K562 (cell line): ENCODE results near the gene PCDHGA5. TPM values are rescaled to one million over a fixed set of nuclear protein-coding genes. Genes with fewer than 3 reads are reported as not detected.

Experiments
- ATAC-seq: fragments of 200-7000 bp; cut with Tn5 transposase; 3 replicates; pipeline ENCODE4 v1.9.1; 2020; ENCODE audit warnings: moderate library complexity
- BruUV-seq: library from RNA; stranded (reverse); fragments of 400-500 nt; replicated peaks from 2 replicates; lab custom pipeline; 2021; lab: Mats Ljungman, UMichigan
- CTCF ChIA-PET: fragments of 300-600 bp; formaldehyde crosslinking; extraction: SDS; loops from one replicate; lab custom pipeline; 2021; ENCODE audit warnings: low intra/inter-chr PET ratio; lab: Yijun Ruan, JAX
- POLR2A ChIA-PET: fragments of 300-600, 350-650 bp; sonication (Branson Sonifier 250); formaldehyde crosslinking; extraction: SDS; loops from one replicate; lab custom pipeline; 2021; ENCODE audit warnings: antibody characterized with exemption, inconsistent platforms; lab: Yijun Ruan, JAX
- DNase-seq, 4 experiments: peaks; one replicate each; pipeline versions ENCODE4 v3.0.0 to v3.0.0-alpha.2; 2011 to 2018; ENCODE audit warnings: low spot score in 3 of 4, mixed read lengths in 3 of 4; ENCODE audit errors: extremely low read depth in 1 of 4
- FAIRE-seq: peaks from 2 replicates; lab custom pipeline; 2011; peaks lifted over from hg19 to GRCh38; lab: Jason Lieb, UNC
- H2AFZ ChIP-seq: 2 replicates; pipeline ENCODE4 v1.6.0; 2011; ENCODE audit warnings: low read depth, low read length, control low read depth, inconsistent platforms
- H3K27ac ChIP-seq: fragments of 200-600 bp; 3 replicates; pipeline ENCODE4 v1.8.0; 2011; ENCODE audit warnings: low read depth, mild to moderate bottlenecking, control low read depth, inconsistent platforms, low read length, moderate library complexity, mixed read lengths; ENCODE audit errors: extremely low read depth
- H3K27me3 ChIP-seq, 2 experiments: fragments of 300-600 bp in 1 of 2; 2 replicates in 1 of 2; 3 replicates in 1 of 2; pipeline versions ENCODE4 v1.6.0 to v1.8.0; 2011; ENCODE audit warnings: inconsistent platforms in 2 of 2, low read length in 2 of 2, mild to moderate bottlenecking in 1 of 2, mixed read lengths in 1 of 2, moderate library complexity in 1 of 2; ENCODE audit not compliant: control insufficient read depth in 2 of 2, insufficient read depth in 2 of 2
- H3K36me3 ChIP-seq: fragments of 300-600 bp; 3 replicates; pipeline ENCODE4 v1.8.0; 2011; ENCODE audit warnings: mild to moderate bottlenecking, low read length, inconsistent platforms; ENCODE audit not compliant: control insufficient read depth, insufficient read depth
- H3K4me1 ChIP-seq, 2 experiments: fragments of 200-600 bp in 1 of 2; replicated peaks in 1 of 2; 2 replicates in 1 of 2; 3 replicates in 1 of 2; pipeline versions ENCODE4 v1.5.1 to v1.8.0; 2011; ENCODE audit warnings: inconsistent platforms in 2 of 2, low read length in 2 of 2, mild to moderate bottlenecking in 1 of 2, mixed read lengths in 1 of 2, moderate library complexity in 1 of 2; ENCODE audit not compliant: control insufficient read depth in 2 of 2, insufficient read depth in 2 of 2
- H3K4me2 ChIP-seq: 2 replicates; pipeline ENCODE4 v1.6.1; 2011; ENCODE audit warnings: low read length, control low read depth, inconsistent platforms, mixed read lengths; ENCODE audit not compliant: insufficient read depth
- H3K4me3 ChIP-seq: fragments of 200-600 bp; sonication (generic), shearing (Covaris generic); 2 replicates; pipeline ENCODE4 v1.5.1; 2016; ENCODE audit warnings: control low read depth, inconsistent platforms
- H3K79me2 ChIP-seq: fragments of 200-600 bp; 3 replicates; pipeline ENCODE4 v1.8.0; 2011; ENCODE audit warnings: low read length, inconsistent platforms; ENCODE audit not compliant: control insufficient read depth, insufficient read depth
- H3K9ac ChIP-seq, 2 experiments: 2 replicates each; pipeline versions ENCODE4 v1.6.0 to v1.6.1; 2011; ENCODE audit warnings: low read depth in 2 of 2, low read length in 2 of 2, control low read depth in 1 of 2, inconsistent platforms in 1 of 2, mild to moderate bottlenecking in 1 of 2, mixed read lengths in 1 of 2; ENCODE audit not compliant: insufficient read depth in 1 of 2
- H3K9me1 ChIP-seq: one replicate; pipeline ENCODE4 v1.6.0; 2011; ENCODE audit warnings: inconsistent platforms, mild to moderate bottlenecking, low read length, moderate library complexity; ENCODE audit not compliant: control insufficient read depth, insufficient read depth
- H3K9me3 ChIP-seq: replicated peaks from 2 replicates; pipeline ENCODE4 v1.5.1; 2011; ENCODE audit warnings: low read depth, low read length, inconsistent platforms; ENCODE audit not compliant: control insufficient read depth, insufficient read depth
- H4K20me1 ChIP-seq: replicated peaks from 2 replicates; pipeline ENCODE4 v1.6.1; 2011; ENCODE audit warnings: low read length, inconsistent platforms, mixed read lengths; ENCODE audit not compliant: control insufficient read depth, insufficient read depth
- ATF2 ChIP-seq: sonication (generic); formaldehyde crosslinking; IDR thresholded peaks from 2 replicates; pipeline ENCODE4 v1.8.1; 2022; ENCODE audit warnings: missing genetic modification reagents
- DEAF1 ChIP-seq: fragments of 450-650 bp; formaldehyde crosslinking; IDR thresholded peaks from 2 replicates; pipeline ENCODE4 v1.4.0; 2020; ENCODE audit warnings: mild to moderate bottlenecking, moderate library complexity
- E2F5 ChIP-seq: sonication (generic); formaldehyde crosslinking; IDR thresholded peaks from 2 replicates; pipeline ENCODE4 v1.8.0; 2022; ENCODE audit warnings: mild to moderate bottlenecking, missing genetic modification reagents
- GTF2B ChIP-seq: IDR thresholded peaks from 2 replicates; pipeline ENCODE4 v1.6.1; 2011; ENCODE audit not compliant: insufficient read length; ENCODE audit errors: extremely low read depth
- PHB ChIP-seq: fragments of 250-450 bp; sonication (Bioruptor Pico); IDR thresholded peaks from 2 replicates; pipeline ENCODE4 v1.5.0; 2021
- PHF8 ChIP-seq: fragments of 200-600 bp; sonication (generic); IDR thresholded peaks from 2 replicates; pipeline ENCODE4 v1.6.1; 2012; ENCODE audit warnings: mixed run types, mild to moderate bottlenecking, inconsistent platforms, low read length, moderate library complexity, borderline replicate concordance
- POLR2G ChIP-seq: fragments of 200-400 bp; formaldehyde crosslinking; IDR thresholded peaks from 2 replicates; pipeline ENCODE4 v1.6.1; 2017; ENCODE audit warnings: low read depth, mild to moderate bottlenecking, antibody characterized with exemption, low read length, moderate library complexity
- TARDBP ChIP-seq: fragments of 450-650 bp; IDR thresholded peaks from 2 replicates; pipeline ENCODE4 v1.6.1; 2016
- ZEB2 ChIP-seq: fragments of 450-650 bp; IDR thresholded peaks from 2 replicates; pipeline ENCODE4 v1.6.1; 2016
- ZHX1 ChIP-seq: fragments of 150-350 bp; conservative IDR thresholded peaks from 2 replicates; pipeline ENCODE4 v1.6.1; 2014; ENCODE audit warnings: low read length
- WGBS: fragments of 100-300 bp; shearing (Covaris generic); methylation state at CpG from one replicate; pipeline ENCODE4 v1.1.6; 2016; ENCODE audit warnings: low coverage, mixed read lengths; ENCODE audit not compliant: insufficient coverage; ENCODE audit errors: missing lambda C conversion rate; 5-methylcytosine and 5-hydroxymethylcytosine counted together
- in situ Hi-C: fragments of 300-500 bp; cut with MboI; formaldehyde crosslinking; loops from 4 replicates; pipeline ENCODE4 v1.15.0; 2018; ENCODE audit warnings: inconsistent platforms, mixed read lengths
- intact Hi-C: fragments of 100-400 bp; cut with micrococcal nuclease; formaldehyde crosslinking; loops from 2 replicates; pipeline ENCODE4 v1.14.2; 2022
- polyA plus RNA-seq, 8 experiments: library from polyadenylated mRNA; depleted of rRNA in 4 of 8; stranded (reverse) in 5 of 8; unstranded in 3 of 8; fragments of >200 nt; fragmentation: Nextera tagmentation in 2 of 8; fragmentation: Illumina TruSeq in 1 of 8; extraction: Ambion mirVana in 2 of 8; extraction: Trizol in 1 of 8; gene quantifications; 2 replicates each; pipeline versions ENCODE4 v1.2.1 to v1.2.3, GENCODE V29; 2011 to 2014; ENCODE audit warnings: inconsistent platforms in 1 of 8, missing spikeins in 1 of 8
- total RNA-seq, 7 experiments: library from RNA; depleted of rRNA in 6 of 7; stranded (reverse); fragments of >200 nt in 6 of 7; fragmentation: Illumina TruSeq in 2 of 7; extraction: Trizol in 2 of 7; gene quantifications; 2 replicates each; pipeline versions ENCODE4 v1.2.1 to v1.2.3, GENCODE V29; 2011 to 2021; ENCODE audit warnings: low replicate concordance in 1 of 7

The PCDHGA5 gene
- total and polyA plus RNA-seq, 9 of the 15 experiments (the other 6 are each of a cell fraction or from before 2014, with no cell fraction given): 0.01 to 0.18 (median 0.12) TPM; not detected in 1

GRCh38 chr5:141389153-141390042, 25.4 kb downstream of the PCDHGA5 start:
- in situ Hi-C loops: no loop called here
- Histone ChIP-seq H3K4me1 (peaks cover 0 to 13% of the 10 kb centered on the region in 2 experiments; a peak in 1 of 5 replicates), H3K79me2 (no peaks in the 10 kb centered on the region), H3K9me3 (no peaks in the 10 kb centered on the region), H3K36me3 (no peaks in the 10 kb centered on the region), H3K27ac (no peak overlapping the region), H3K4me3 (no peak overlapping the region), H2AFZ (no peak overlapping the region), H3K9ac (no peak overlapping the region), H3K9me1 (no peaks in the 10 kb centered on the region), H4K20me1 (no peaks in the 10 kb centered on the region), H3K27me3 (peaks cover 3 to 32% of the 10 kb centered on the region in 2 experiments; a peak in 3 of 5 replicates), H3K4me2 (no peak overlapping the region)
- BruUV-seq: no TSS peak
- TF ChIP-seq ATF2 (CRISPR knock-in tag) (no peak), E2F5 (CRISPR knock-in tag) (no peak), DEAF1 (CRISPR knock-in tag) (no peak), TARDBP (no peak), PHF8 (no peak), GTF2B (no peak), ZHX1 (no peak), POLR2G (no peak), PHB (no peak), ZEB2 (no peak)
- ATAC-seq (no peak), FAIRE-seq (no peak), DNase-seq (no peak)
- POLR2A ChIA-PET: no interaction called here
- 31% methylated on average over 71 of the region's 77 CpGs for WGBS
- CTCF ChIA-PET: no interaction called here
- intact Hi-C loops: no loop called here
